Brain microvascular endothelial cell (primary cell): Measurements from ENCODE around the gene DOCK3.
A peak's percentile ranks its signal among the peaks of the same experiment; 100 is the strongest.

Source experiments
- DNase-seq: peaks from one replicate; pipeline ENCODE4 v3.0.0-alpha.2; 2020
- H3K27ac ChIP-seq: fragments of 250-450 bp; sonication (Bioruptor Pico); 2 replicates; pipeline ENCODE4 v1.5.1; 2020; ENCODE audit warnings: mild to moderate bottlenecking, moderate library complexity
- H3K27me3 ChIP-seq: fragments of 250-450 bp; sonication (Bioruptor Pico); replicated peaks from 2 replicates; pipeline ENCODE4 v1.5.1; 2020; ENCODE audit warnings: mild to moderate bottlenecking
- H3K36me3 ChIP-seq: fragments of 250-450 bp; sonication (Bioruptor Pico); replicated peaks from 2 replicates; pipeline ENCODE4 v1.5.1; 2020; ENCODE audit warnings: mild to moderate bottlenecking
- H3K4me3 ChIP-seq: 2 replicates; pipeline ENCODE4 v1.5.1; 2011; ENCODE audit warnings: low read depth, mild to moderate bottlenecking, control low read depth, low read length, moderate library complexity
- CTCF ChIP-seq: IDR thresholded peaks from 2 replicates; pipeline ENCODE4 v1.5.1; 2011; ENCODE audit warnings: low read depth, mild to moderate bottlenecking, moderate library complexity, low read length, control low read depth, inconsistent platforms; ENCODE audit errors: missing control alignments
- in situ Hi-C: cut with HindIII; loops from 2 replicates; pipeline ENCODE4 v1.10.0; 2017; ENCODE audit warnings: low sequenced_read_pairs, low pct_ligation_motif_present

DOCK3 gene, protein sequence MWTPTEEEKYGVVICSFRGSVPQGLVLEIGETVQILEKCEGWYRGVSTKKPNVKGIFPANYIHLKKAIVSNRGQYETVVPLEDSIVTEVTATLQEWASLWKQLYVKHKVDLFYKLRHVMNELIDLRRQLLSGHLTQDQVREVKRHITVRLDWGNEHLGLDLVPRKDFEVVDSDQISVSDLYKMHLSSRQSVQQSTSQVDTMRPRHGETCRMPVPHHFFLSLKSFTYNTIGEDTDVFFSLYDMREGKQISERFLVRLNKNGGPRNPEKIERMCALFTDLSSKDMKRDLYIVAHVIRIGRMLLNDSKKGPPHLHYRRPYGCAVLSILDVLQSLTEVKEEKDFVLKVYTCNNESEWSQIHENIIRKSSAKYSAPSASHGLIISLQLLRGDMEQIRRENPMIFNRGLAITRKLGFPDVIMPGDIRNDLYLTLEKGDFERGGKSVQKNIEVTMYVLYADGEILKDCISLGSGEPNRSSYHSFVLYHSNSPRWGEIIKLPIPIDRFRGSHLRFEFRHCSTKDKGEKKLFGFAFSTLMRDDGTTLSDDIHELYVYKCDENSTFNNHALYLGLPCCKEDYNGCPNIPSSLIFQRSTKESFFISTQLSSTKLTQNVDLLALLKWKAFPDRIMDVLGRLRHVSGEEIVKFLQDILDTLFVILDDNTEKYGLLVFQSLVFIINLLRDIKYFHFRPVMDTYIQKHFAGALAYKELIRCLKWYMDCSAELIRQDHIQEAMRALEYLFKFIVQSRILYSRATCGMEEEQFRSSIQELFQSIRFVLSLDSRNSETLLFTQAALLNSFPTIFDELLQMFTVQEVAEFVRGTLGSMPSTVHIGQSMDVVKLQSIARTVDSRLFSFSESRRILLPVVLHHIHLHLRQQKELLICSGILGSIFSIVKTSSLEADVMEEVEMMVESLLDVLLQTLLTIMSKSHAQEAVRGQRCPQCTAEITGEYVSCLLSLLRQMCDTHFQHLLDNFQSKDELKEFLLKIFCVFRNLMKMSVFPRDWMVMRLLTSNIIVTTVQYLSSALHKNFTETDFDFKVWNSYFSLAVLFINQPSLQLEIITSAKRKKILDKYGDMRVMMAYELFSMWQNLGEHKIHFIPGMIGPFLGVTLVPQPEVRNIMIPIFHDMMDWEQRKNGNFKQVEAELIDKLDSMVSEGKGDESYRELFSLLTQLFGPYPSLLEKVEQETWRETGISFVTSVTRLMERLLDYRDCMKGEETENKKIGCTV (N-terminal part only)

GRCh38 chr3:50674349-50675178, at the start of gene DOCK3:
Gene DOCK3 (plus strand): TSS chr3:50674927. CDS start chr3:50675264, 337 bp downstream.
- TF ChIP-seq CTCF = no peak
- Histone ChIP-seq H3K4me3 (peak within 1 kb of the TSS; percentile 17), H3K27me3 (peaks cover 49% of the 10 kb centered on the region), H3K36me3 (no peaks in the 10 kb centered on the region), H3K27ac (no peak within 1 kb of the TSS)
- no peak for DNase-seq
- in situ Hi-C loops = no loop called here

- Histone ChIP-seq H3K27ac (no peak overlapping the region), H3K27me3 (no peaks in the 10 kb centered on the region), H3K4me3 (no peak overlapping the region), H3K36me3 (no peaks in the 10 kb centered on the region)
- DNase-seq = no peak
- no peak for TF ChIP-seq CTCF
- in situ Hi-C loops = no loop called here
Measured at GRCh38 chr3:50625231-50626182, 49.2 kb upstream of the DOCK3 start.

DNA sequence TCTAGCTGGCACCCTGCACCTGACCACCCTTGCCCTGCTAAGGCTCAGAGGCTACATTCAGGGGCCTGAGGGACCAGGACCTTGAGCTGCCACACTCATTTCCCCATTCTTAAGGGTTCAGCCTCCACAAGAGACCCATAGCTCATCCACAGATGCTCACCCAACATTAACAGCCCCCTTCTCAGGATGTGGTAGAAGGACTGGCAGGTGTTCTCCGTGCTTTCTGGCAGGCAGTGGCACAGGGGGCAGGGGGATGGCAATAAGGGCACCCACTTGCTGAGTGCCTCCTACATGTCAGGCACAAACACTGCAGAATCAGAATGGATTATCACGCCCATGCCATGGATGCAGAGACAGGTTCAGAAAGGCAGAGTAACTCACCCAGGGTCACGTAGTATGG, 48.3 kb upstream of the DOCK3 start:
- Histone ChIP-seq H3K36me3 (no peaks in the 10 kb centered on the region), H3K27me3 (no peaks in the 10 kb centered on the region), H3K27ac (no peak overlapping the region), H3K4me3 (no peak overlapping the region)
- in situ Hi-C loops = no loop called here
- no peak for TF ChIP-seq CTCF
- DNase-seq = no peak

GRCh38 chr3:50627407-50628051, 47.2 kb upstream of the DOCK3 start:
- peak; percentile 73 for TF ChIP-seq CTCF
- in situ Hi-C loops = no loop called here
- no peaks in the 10 kb centered on the region for H3K27me3 ChIP-seq
- H3K36me3 ChIP-seq = no peaks in the 10 kb centered on the region
- H3K4me3 ChIP-seq = no peak overlapping the region
- peak; percentile 45 for DNase-seq
- H3K27ac ChIP-seq = no peak overlapping the region
